Measurements from ENCODE around the gene NAP1L4.
"Not testable (repeated sequence)": the region's sequence is repeated elsewhere in the genome, so short reads cannot be mapped to it uniquely, and the experiment has no call there.

NAP1L4 gene

DNA sequence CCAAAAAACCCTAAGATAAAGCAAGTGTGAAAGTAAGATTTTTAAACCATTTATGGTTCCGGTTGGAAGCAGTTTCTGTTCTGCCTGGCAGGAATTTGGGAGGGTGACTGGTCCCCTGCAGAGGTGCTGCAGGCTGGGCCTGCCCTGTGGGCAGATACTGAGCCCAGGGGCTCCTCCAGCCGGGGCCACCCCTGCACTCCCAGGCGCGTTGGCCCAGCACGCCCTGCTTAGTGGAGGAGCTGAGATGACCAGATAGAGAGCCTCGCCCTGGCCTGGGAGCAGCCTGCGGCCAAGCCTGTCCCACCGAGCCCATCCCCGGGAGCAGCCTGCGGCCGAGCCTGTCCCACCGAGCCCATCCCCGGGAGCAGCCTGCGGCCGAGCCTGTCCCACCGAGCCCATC lies 70.9 kb downstream of the NAP1L4 start:
- DNase-seq = no peak

DNA sequence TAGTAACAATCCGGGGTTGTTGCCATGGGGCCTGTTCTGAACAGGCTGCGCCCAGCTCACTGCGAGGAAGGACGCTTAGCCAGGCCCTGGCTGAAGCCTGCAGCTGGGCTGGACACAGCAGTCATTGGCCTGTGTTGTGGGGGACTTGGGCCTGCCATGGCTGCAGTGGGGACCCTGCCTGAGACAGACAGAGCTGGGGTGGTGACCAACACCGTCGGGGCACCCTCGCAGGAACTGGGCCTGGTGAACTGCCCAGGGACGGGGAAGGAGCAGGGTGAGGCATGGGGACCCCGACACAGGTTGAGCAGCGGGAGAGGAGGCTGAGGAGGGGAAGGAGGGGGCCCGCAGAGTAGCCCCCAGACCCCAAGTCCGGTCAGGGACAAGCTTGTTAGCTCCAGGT lies 71.8 kb downstream of the NAP1L4 start:
- DNase-seq = no peak

DNA sequence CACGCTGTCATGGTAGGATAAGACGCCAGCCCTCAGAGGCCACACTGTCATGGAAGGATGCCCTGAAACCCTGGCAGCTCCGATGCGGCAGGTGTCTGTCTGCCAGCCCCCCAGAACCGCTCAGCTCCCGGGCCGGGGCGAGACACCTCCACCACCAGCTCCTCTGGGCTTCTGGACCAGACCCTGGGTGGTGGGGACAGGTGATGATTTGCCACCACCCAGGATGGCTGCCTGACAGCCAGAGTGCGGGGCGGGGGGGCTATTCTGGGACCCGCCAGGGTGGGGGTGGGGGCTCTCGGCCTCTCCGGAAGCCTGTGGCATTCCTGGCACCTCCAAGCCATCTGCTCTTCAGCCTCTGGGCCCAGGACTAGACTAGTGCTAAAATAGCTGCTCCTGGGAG lies 72.3 kb downstream of the NAP1L4 start:
- no peak for DNase-seq

DNA sequence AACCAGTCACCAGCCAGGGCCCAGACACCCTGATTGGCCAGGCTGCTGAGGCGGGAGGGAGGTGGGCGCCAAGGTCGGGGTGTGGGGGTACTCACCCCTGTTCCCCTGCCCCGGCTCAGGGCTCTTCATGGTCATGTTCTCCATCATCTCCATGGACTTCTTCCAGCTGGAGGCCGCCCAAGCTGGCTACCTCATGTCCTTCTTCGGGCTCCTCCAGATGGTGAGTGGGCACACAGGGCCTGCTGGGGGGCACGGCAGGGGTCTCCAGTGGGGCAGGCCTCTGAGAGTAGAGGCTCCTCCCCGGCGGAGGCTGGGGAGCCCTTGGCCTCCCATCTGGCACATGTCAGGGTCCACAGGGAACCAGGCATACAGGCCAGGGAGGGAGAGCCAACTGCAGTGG lies 72.9 kb downstream of the NAP1L4 start:
- DNase-seq = no peak

DNA sequence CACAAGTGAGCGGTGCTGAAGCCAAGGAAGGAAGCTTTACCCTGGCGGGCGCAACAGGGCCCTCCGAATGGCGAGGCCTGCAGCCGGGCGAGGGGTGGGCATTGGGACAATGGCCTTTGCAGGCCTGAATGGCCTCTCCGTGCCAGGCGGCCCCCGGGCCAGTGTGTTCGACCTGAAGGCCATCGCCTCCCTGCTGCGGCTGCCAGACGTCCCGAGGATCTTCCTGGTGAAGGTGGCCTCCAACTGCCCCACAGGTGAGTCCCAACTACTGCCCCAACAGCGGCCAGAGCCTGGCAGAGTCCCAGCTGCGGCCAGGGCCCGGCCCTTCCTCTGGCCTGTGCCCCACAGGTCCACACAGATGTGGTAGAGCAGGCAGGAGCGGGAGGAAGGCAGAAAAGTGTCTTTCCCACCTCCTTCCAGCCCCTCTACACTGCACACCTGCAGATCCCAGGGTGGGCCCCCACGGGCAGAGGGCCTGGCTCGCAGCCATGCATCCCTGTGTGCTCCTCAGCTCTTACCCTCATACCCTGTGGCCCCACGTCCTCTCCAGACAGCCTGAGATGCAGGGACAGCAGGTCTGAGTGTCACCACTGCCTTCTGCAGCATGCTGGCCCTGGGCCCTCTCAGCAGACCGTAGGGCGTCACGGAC lies 74.2 kb downstream of the NAP1L4 start:
- DNase-seq = no peak

DNA sequence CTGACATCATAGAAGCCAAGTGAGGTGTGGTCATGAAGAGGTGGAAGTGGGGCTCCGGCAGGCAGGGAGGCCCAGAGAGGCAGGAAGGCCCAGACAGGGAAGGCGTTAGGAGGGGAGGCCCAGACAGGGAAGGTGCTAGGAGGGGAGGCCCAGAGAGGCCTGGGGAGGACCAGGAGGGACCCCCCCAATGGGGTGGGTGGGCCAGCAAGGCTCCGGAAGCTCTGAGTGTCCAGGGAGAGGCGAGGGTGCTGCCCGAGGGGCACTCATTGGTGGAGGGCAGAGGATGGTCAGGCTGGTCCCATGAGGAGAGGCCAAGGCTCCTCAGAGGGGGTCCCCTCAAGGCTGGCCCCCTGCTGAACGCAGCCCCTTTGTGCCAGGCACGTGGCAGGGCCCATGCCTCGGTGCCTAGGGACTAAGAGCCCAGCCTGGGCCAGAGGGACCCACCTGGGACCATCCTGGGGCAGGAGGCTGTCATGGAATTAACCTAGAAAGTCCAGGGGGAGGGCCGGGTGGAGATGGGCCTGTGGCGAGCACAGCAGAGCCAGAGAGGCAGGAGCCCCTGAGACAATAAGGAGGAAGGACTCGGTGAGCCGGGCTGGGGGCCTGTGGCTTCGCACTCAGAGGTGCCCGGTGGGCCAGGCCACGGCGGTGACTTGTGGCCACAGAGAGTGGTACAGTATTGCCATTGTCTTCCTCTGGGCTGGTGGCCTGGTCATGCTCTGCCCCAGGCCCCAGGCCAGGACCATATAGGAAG lies 75.1 kb downstream of the NAP1L4 start:
- no peak for DNase-seq

DNA sequence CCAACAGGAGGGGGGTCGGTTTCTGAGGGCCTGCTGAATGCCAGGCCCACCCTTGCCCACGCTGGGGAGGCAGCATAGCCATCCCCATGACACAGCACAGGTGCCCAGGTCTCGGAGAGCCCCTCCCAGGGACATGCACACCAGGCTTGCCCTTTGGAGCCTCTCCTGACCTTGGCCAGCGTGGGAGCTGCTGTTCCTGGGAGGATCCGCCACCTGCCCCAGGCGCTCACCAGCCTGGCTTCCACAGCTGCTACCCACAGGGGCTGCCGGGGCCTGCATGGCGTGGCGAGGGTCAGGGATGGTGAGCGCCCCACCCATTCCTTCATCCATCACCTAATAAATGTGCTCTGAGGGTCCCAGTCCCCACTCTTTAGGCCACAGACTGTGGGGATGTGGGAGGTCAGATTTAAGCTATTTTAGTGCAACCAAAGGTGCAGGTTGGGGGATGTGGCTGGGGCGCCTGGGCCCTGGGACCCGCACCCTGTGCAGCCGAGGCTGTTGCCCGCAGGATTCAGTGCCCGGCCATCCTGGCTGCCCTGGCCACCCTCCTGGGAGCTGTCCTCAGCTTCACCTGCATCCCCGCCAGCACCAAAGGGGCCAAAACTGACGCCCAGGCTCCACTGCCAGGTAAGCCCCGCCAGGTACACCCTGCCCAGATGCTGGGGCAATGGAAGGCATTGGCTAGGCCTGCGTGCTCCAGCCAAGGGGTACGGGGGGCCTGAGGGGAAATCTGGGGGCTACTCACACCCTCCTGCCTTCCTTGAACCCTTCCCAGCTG lies 75.8 kb downstream of the NAP1L4 start:
- DNase-seq = no peak

DNA sequence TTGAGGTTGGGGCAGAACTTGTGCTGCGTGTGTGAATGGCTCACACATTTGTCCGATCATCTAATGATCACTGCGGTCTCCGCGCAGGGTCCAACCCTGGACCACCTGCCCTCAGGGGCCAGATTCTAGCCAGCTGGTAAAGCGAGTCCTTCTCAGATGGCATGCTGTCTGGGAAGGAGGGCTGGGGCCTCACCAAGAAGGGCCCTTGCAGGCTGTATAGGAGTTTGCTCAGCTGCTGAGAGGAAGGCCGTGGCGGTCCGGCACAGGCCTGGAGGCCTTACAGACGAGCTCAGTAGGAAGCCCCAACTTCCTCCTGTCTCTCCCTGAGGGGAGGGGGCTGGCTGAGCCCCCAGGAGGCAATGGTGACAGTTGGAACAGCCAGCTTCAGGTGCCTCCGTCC lies 76.7 kb downstream of the NAP1L4 start:
- no peak for DNase-seq

DNA sequence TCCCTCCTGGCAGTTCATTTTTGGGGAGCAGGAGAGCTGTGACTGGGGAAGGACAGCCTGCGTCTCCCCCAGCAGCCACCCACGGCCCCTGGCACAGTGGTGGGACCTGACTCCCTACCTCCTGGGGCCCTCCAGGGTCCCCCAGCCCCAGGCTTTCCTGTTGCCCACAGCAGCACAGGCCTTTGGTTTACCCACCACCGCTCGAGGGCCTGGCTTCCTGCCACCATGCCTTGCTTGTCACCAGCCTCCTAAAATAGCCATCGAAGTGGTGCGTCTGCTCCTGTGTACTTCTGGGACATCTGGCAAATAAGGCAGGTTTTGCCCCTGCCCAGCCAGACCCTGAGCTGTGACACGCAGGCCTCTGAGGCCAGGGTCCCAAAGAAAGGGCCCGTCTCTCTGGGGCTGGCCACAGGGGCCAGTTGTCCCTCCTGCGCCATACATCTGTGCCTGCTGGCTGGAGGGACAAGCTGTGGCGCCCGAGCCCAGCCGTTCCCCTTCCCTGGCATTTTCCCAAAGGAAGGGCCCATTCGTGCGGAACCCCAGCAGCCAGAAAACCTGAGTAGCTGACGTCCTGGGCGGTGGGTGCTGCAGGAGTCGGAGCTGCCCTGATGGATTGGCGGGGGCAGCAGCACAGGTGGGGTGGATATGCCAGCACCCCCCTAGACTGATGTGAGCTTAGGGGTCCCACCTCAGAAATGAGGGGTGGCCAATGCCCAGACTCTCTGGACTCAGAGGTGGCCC lies 77.5 kb downstream of the NAP1L4 start:
- no peak for DNase-seq

DNA sequence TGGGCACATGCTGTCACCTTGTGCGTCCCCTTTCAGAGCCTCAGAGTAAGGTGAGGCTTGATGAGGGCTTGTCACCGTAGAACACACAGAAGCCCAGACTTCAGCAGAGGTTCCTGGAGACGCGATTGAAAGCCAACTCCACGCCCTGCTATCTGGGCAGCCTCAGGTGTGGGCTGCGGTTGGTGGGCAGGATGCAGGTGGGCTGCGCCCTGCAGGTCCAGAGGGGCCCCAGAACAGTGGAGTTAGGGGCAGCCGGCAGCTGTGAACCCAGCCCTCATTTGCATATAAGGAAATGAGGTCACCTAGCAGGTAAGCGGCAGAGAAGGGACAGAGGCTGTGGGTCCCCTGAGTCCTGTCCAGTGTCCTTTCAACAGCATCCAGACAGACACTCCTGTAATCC lies 78.4 kb downstream of the NAP1L4 start:
- no peak for DNase-seq

DNA sequence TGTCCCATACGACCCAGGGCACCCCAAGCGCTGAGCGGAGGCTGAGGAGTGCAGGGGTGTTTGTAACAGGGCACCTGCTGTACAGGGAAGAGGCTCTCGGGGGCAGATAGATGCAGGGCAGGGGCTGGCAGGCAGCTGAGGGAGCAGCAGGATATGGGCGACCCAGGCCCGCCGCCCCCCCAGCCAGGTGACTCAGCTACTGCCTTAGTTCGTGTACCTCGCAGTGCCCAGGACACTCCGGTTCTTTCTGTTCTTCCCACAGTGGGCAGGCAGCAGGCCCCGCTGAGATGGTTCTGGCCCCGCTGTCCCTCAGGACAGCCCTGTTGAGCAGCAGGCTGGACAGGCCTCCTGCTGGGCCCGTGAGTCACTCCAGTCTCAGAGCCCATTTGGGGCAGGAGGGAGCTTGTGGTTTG lies 79.1 kb downstream of the NAP1L4 start:
- DNase-seq = peak; percentile 18

DNA sequence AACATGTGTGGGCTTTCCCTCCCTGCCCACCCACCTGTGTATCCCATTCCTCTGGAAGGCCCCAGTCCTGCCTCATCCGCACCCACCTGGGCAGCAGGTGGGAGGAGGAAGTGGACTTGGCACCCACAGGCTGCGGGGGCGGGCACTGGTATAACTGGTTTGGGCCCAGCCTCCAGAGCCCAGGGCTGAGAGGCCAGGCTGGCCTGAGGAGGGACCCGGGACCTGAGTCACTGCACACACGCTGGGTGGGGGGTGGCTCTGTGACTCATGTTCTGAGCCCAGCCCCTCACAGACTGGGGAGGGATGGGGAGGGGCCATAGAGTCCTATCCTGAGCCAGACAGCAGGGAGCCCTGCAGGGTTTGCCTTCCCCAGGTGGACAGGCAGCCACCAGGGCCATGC lies 79.6 kb downstream of the NAP1L4 start:
- DNase-seq = peak; percentile 64

DNA sequence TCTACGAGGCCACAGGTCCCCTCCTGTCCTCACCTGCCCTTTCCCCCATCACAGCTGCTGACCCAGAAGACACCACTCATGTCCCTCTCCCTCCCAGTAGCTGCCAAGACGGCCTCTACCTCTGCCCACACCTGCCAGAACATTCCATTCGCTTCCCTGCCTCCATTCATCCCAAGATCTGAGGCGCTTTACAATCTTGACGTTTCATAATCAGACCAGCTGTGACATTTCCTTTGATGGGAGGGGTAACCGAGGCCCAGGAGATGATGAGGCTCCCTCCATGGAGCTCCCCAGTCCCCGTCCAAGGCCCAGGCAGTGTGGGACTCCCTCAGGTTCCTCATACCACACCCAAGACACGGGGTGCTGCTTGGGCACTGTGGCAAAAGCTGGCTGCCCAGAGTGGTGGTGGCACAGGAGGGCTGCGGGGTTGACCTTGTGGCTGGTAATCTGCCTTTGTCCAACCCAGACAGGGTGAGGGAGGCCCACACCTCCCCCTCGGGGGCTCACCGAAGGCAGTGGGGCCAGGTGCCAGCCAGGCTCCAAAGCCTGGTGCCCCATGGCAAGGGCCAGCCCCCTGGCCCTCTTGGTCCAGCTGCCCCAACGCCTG lies 80.2 kb downstream of the NAP1L4 start:
- no peak for DNase-seq

DNA sequence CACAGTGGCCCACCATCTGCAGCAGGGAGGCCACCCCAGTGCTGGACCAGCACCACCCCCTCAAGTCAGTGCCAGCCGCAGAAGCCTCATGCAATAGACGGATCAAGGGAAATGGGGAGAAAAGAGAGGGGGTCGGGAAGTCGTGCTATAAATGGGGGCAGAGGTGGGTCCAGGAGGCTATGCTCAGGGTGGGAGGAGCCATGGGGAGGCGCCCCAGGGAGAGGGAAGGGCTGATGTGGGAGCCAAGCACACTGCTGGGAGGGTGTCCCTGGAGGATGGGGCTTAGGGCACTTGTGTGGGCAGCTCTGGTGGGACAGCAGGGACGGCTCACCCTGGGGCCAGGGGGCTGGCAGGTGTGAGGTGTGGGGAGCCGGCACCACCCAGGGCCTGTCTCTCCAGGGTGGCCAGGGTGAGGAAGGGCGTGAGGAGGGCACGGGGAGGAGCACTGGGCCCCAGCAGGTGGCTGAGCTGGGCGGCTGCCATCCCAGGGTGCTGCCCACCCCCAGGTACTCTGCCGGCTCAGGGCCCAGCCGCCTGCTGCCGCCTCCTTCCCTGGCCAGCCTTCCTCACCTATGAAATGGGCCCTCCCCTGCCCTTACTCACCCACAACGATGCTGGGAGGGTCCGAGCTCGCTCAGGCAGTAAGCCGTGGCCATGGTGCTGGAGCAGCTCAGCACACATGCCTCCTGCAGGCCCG lies 80.9 kb downstream of the NAP1L4 start:
- DNase-seq = no peak

DNA sequence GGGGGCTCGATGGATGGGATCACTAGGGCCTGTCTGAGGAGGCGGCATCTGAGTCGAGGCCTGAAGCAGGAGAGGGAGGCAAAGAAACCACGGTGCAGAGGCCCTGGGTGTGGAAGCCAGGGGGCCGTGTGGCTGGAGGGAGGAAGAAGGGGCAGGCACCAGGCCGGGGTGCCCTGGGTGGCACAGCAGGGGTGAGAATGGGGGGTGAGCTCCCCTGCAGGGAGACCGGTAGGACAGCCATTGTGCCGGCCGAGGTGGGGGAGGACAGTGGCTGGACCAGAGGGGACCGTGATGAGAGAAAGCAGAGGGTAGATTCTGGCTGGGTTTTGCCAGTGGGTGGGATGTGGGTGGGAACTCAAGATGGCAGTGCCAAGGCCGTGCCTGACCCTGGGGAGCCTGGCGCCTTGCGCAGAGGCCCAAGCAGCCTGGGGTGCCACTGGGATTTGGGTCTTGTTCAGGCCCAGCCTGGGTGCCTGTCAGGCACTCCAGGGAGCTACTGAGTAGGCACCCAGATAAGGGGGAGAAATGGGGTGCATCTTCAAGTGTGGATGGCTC lies 81.7 kb downstream of the NAP1L4 start:
- DNase-seq = no peak

DNA sequence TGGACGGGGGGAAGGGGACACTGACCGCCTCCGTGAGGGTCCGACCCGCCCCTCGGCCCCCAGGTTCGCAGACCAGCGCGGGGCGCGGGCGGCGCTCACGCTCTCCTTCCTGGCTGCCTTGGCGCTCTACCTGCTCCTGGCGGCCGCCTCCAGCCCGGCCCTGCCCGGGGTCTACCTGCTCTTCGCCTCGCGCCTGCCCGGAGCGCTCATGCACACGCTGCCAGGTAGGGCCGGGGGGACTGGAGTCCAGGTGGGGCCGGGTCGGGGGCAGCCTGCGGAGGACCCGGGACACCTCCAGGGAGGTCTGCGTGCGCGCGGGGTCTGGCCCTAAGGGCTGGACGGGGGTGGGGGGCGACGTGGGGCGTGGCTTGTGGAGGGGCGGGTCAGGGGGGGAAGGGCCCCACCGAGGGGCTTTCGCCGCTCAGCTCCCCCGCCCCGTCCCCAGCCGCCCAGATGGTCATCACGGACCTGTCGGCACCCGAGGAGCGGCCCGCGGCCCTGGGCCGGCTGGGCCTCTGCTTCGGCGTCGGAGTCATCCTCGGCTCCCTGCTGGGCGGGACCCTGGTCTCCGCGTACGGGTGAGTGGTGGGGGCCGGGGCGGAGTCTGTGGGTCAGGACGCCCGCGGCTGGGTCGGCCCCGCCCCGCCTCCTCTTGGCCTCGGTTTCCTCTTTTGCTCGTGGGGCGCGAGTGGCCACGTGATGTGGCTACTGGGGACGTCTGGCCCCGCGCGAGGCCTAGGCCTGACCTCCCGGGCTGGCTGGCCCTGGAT lies 82.8 kb downstream of the NAP1L4 start:
- DNase-seq = no peak

DNA sequence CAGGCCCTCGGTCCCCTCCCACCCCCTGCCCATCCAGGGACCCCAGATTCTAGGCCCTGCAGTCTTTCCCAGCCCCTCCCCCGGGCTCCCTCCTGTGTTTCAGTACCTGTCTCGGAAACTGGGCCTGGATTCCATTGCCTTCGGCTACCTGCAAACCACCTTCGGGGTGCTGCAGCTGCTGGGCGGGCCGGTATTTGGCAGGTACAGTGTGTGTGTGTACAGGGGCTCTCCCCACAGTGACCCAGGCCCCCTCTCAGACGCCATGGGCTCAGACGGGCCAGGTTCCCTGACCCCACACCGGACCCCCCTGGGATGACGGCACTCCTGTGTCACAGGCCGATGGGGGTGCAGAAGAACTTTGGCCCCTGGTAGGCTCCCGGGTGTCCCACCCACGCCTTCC lies 84.0 kb downstream of the NAP1L4 start:
- no peak for DNase-seq

DNA sequence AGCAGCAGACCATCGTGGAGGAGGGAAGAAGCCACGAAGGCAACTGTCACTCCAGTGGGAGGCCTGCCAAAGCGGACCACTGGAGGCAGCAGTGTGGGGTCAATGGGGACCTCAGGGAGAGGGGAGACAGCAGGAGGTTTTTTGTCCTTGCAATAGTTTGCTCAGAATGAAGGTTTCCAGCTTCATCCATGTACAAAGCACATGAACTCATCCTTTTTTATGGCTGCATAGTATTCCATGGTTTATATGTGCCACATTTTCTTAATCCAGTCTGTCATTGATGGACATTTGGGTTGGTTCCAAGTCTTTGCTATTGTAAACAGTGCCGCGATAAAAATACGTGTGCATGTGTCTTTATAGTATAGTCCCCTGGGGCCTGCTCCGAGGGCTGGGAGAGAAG lies 86.8 kb downstream of the NAP1L4 start:
- DNase-seq = not testable (repeated sequence)

DNA sequence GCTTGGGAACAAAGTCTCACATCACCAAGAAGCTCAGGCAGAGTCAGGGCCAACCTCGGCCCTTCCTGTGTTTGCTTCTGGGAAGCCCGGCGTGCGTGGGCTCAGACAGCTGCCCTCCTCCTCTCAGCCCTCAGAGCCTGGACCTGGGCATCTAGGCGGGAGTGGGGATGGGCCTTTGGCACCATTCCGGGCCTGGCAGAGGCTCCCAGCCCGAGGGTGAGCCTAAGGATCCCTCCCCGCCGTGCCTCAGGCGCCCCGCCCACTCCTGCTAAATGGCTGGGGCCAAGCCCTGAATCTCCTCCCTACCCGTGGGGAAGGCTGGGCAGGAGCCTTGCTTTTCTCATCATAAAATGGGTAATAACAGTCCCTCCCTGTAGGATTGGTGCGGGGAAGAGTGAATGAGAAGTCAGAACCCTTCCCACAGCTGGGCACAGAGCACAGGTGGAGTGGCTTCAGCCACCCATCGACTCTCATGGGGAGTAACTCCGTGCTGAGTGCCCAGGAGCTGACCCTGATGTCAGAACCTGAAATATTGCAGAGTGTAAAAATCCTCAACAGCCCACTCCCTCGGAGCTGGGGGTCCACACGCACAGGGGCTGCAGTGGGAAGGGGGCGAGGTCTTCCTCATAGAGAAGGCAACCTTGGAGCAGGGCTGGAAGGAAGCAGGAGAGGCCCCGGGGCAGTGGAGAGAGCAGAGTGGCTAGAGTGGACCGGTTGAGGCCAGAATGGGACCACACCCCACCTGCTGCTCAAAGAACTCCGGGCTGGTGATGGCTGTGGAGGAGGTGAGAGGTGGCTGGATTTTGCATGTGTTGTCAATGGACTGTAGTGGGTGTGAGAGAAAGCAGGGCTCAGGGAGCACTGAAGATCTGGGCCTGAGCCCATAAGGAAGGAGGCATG lies 87.7 kb downstream of the NAP1L4 start:
- no peak for DNase-seq

DNA sequence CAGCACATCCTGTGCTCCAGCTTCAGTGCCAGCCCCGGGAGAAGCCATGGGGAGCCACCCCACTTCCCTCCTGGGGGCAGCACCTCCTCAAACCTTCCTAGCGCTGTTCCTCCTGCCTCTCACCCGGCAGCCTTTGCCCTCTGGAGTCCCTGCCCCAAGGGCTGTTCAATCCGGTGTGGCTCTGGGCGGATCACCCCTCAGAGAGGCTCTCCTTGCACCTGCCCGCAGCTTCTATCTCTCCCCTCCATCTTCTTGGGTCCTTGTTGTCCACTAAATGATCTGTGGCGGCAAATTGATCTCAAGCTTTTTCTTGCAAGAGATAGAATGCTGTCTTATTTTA lies 88.5 kb downstream of the NAP1L4 start:
- no peak for DNase-seq

Data from kidney glomerular epithelial cell (primary cell).